Testis (tissue), 3 donors: Measurements from ENCODE around the gene RPS25. TPM values are rescaled to one million over a fixed set of nuclear protein-coding genes. Genes with fewer than 3 reads are reported as not detected.

Experiments
- DNase-seq: peaks from one replicate; pipeline ENCODE4 v3.0.0-alpha.2; 2019
- H3K27ac ChIP-seq, 2 donors: fragments of 200-600 bp; sonication (generic); one replicate each; pipeline ENCODE4 v1.5.1; 2019
- H3K27me3 ChIP-seq: fragments of 200-600 bp; sonication (generic); one replicate; pipeline ENCODE4 v1.5.1; 2019
- H3K36me3 ChIP-seq: fragments of 200-600 bp; sonication (generic); one replicate; pipeline ENCODE4 v1.5.1; 2017; ENCODE audit warnings: low read depth; ENCODE audit errors: missing control alignments
- H3K4me1 ChIP-seq: fragments of 200-600 bp; sonication (generic); one replicate; pipeline ENCODE4 v1.5.1; 2019
- H3K4me3 ChIP-seq, 2 donors: fragments of 200-600 bp; sonication (generic); one replicate each; pipeline ENCODE4 v1.5.1; 2017 to 2019
- H3K9me3 ChIP-seq: fragments of 200-600 bp; sonication (generic); one replicate; pipeline ENCODE4 v1.5.1; 2017
- CTCF ChIP-seq, 3 experiments: fragments of 450-650 bp in 2 of 3; fragments of 200-600 bp in 1 of 3; sonication (generic) in 1 of 3; IDR thresholded peaks; one replicate each; pipeline ENCODE4 v1.5.1; 2016 to 2019; ENCODE audit warnings: antibody characterized with exemption in 3 of 3, mild to moderate bottlenecking in 2 of 3, moderate library complexity in 1 of 3
- POLR2A ChIP-seq: fragments of 450-650 bp; IDR thresholded peaks from one replicate; pipeline ENCODE4 v1.6.1; 2017; ENCODE audit warnings: antibody characterized with exemption, mild to moderate bottlenecking, moderate library complexity
- WGBS, 2 donors: methylation state at CpG; one replicate each; pipeline ENCODE4 v1.1.5; 2018; 5-methylcytosine and 5-hydroxymethylcytosine counted together
- intact Hi-C: fragments of 100-400 bp; cut with DNase I; formaldehyde crosslinking; loops from one replicate; pipeline ENCODE4 v1.15.1; 2023; ENCODE audit warnings: low total_unique reads
- polyA plus RNA-seq: library from polyadenylated mRNA; stranded (reverse); fragments of 350-450 nt; fragmentation: Illumina TruSeq; extraction: RNeasy Lipid Tissue Mini Kit (QIAGEN cat#74804); gene quantifications from one replicate; pipeline ENCODE4 v1.2.3, GENCODE V29; 2014; ENCODE audit warnings: low read depth, low replicate concordance; ENCODE audit not compliant: insufficient read depth
- total RNA-seq, 2 donors: library from RNA; depleted of rRNA; stranded (reverse); fragments of >200 nt; gene quantifications; one replicate each; pipeline ENCODE4 v1.2.3, GENCODE V29; 2016

RPS25 gene
- total and polyA plus RNA-seq, 3 donors from 2014 or later: 642 to 873 (median 654) TPM

- TF ChIP-seq CTCF (IDR thresholded peaks at IDR 0.05) (no peak), POLR2A (no peak)
- no peak for DNase-seq
- Histone ChIP-seq H3K36me3 (no peaks in the 10 kb centered on the region), H3K4me3 (no peak overlapping the region), H3K9me3 (no peaks in the 10 kb centered on the region), H3K4me1 (peaks cover 15% of the 10 kb centered on the region), H3K27ac (no peak overlapping the region), H3K27me3 (no peaks in the 10 kb centered on the region)
- WGBS, 2 donors: 87 to 96% methylated on average over 6 to 9 of the region's 9 CpGs
- intact Hi-C loops: no loop called here
Observed at GRCh38 chr11:119027561-119028345, 9.6 kb upstream of the RPS25 start.

- no peak overlapping the region for H3K4me3 ChIP-seq
- no peak overlapping the region for H3K27ac ChIP-seq
- no peak for DNase-seq
- H3K9me3 ChIP-seq: no peaks in the 10 kb centered on the region
- H3K27me3 ChIP-seq: no peaks in the 10 kb centered on the region
- intact Hi-C loops: no loop called here
- TF ChIP-seq POLR2A: no peak
- no peak for TF ChIP-seq CTCF (IDR thresholded peaks at IDR 0.05)
- H3K36me3 ChIP-seq: no peaks in the 10 kb centered on the region
- 94 to 95% methylated on average over 2 of the region's 2 CpGs for WGBS, 2 donors
- H3K4me1 ChIP-seq: peaks cover 15% of the 10 kb centered on the region
Observed at GRCh38 chr11:119026970-119027369, 8.8 kb upstream of the RPS25 start.

- H3K27me3 ChIP-seq: no peaks in the 10 kb centered on the region
- no peak overlapping the region for H3K4me3 ChIP-seq
- H3K27ac ChIP-seq: no peak overlapping the region
- no peaks in the 10 kb centered on the region for H3K9me3 ChIP-seq
- WGBS, 2 donors: 89 to 91% methylated on average over 12 to 16 of the region's 16 CpGs
- no peaks in the 10 kb centered on the region for H3K36me3 ChIP-seq
- TF ChIP-seq CTCF (IDR thresholded peaks at IDR 0.05) (no peak), POLR2A (no peak)
- no peak for DNase-seq
- intact Hi-C loops: no loop called here
- peaks cover 15% of the 10 kb centered on the region for H3K4me1 ChIP-seq
Observed at GRCh38 chr11:119025978-119026766, 8.0 kb upstream of the RPS25 start.

- Histone ChIP-seq H3K4me3 (no peak overlapping the region), H3K36me3 (no peaks in the 10 kb centered on the region), H3K27ac (no peak overlapping the region), H3K4me1 (peaks cover 15% of the 10 kb centered on the region), H3K27me3 (no peaks in the 10 kb centered on the region), H3K9me3 (no peaks in the 10 kb centered on the region)
- WGBS, 2 donors: 88 to 92% methylated on average over 5 of the region's 5 CpGs
- intact Hi-C loops: no loop called here
- no peak for DNase-seq
- TF ChIP-seq CTCF (IDR thresholded peaks at IDR 0.05) (no peak), POLR2A (no peak)
Observed at GRCh38 chr11:119025541-119025940, 7.4 kb upstream of the RPS25 start.
